Common myeloid progenitor, CD34-positive (primary cell): Measurements from ENCODE around the gene NDC80.

ENCODE experiments used
- CTCF ChIA-PET: fragments of 350-600 bp; sonication (Branson Sonifier 250); formaldehyde crosslinking; loops from one replicate; lab custom pipeline; 2021; ENCODE audit warnings: antibody characterized with exemption; lab: Charles Lee
- POLR2A ChIA-PET: fragments of 350-600 bp; sonication (Branson Sonifier 250); formaldehyde crosslinking; loops from one replicate; lab custom pipeline; 2021; ENCODE audit warnings: antibody characterized with exemption; lab: Charles Lee
- DNase-seq, 3 donors: peaks; one replicate each; pipeline versions ENCODE4 v3.0.0 to v3.0.0-alpha.2; 2013
- H3K27ac ChIP-seq, 2 experiments: 1 replicate in 1 of 2; 2 replicates in 1 of 2; pipeline ENCODE4 v1.7.0; 2013; ENCODE audit warnings: inconsistent platforms in 2 of 2, low read length in 2 of 2, mild to moderate bottlenecking in 2 of 2, low read depth in 1 of 2, moderate library complexity in 1 of 2; ENCODE audit not compliant: severe bottlenecking in 2 of 2, insufficient read depth in 1 of 2, poor library complexity in 1 of 2
- H3K27me3 ChIP-seq, 5 experiments: replicated peaks in 2 of 5; 1 replicate in 3 of 5; 2 replicates in 2 of 5; pipeline versions ENCODE4 v1.6.1 to v1.7.0; 2013; ENCODE audit warnings: low read length in 4 of 5, mild to moderate bottlenecking in 2 of 5, moderate library complexity in 2 of 5, inconsistent platforms in 1 of 5; ENCODE audit not compliant: insufficient read depth in 5 of 5, control insufficient read depth in 4 of 5
- H3K36me3 ChIP-seq, 4 experiments: 1 replicate in 2 of 4; 2 replicates in 2 of 4; pipeline versions ENCODE4 v1.6.1 to v1.7.0; 2013; ENCODE audit warnings: low read length in 3 of 4, control low read depth in 1 of 4, mild to moderate bottlenecking in 1 of 4; ENCODE audit not compliant: control insufficient read depth in 4 of 4, insufficient read depth in 4 of 4
- H3K4me1 ChIP-seq, 4 experiments: 1 replicate in 3 of 4; 2 replicates in 1 of 4; pipeline versions ENCODE4 v1.6.1 to v1.7.1; 2013; ENCODE audit warnings: low read length in 3 of 4, mild to moderate bottlenecking in 3 of 4, control low read depth in 1 of 4, inconsistent platforms in 1 of 4, moderate library complexity in 1 of 4; ENCODE audit not compliant: control insufficient read depth in 4 of 4, insufficient read depth in 4 of 4; ENCODE audit errors: control extremely low read depth in 1 of 4
- H3K4me3 ChIP-seq, 7 experiments: 1 replicate in 4 of 7; 2 replicates in 3 of 7; pipeline versions ENCODE4 v1.5.1 to v1.7.0; 2013; ENCODE audit warnings: mild to moderate bottlenecking in 7 of 7, low read length in 6 of 7, moderate library complexity in 6 of 7, inconsistent platforms in 2 of 7, low read depth in 2 of 7, control low read depth in 1 of 7; ENCODE audit not compliant: insufficient read depth in 4 of 7, control insufficient read depth in 1 of 7; ENCODE audit errors: extremely low read depth in 1 of 7
- H3K9me3 ChIP-seq, 5 experiments: 1 replicate in 4 of 5; 2 replicates in 1 of 5; pipeline versions ENCODE4 v1.6.1 to v1.7.1; 2013; ENCODE audit warnings: low read length in 4 of 5, mild to moderate bottlenecking in 2 of 5, inconsistent platforms in 1 of 5, low read depth in 1 of 5, moderate library complexity in 1 of 5; ENCODE audit not compliant: control insufficient read depth in 4 of 5, insufficient read depth in 2 of 5; ENCODE audit errors: control extremely low read depth in 1 of 5
- WGBS: methylation state at CpG from one replicate; pipeline ENCODE4 v1.1.5; 2013; ENCODE audit not compliant: insufficient coverage; 5-methylcytosine and 5-hydroxymethylcytosine counted together

NDC80 gene

GRCh38 chr18:2612996-2613395, 41.6 kb downstream of the NDC80 start:
- H3K27me3 ChIP-seq: no peaks in the 10 kb centered on the region
- POLR2A ChIA-PET: interaction anchor here (0.6 kb wide), 1 partner anchor 61 kb away, joined by 3 read pairs; no protein-coding TSS in a partner anchor
- H3K36me3 ChIP-seq: peaks cover 7 to 50% (median 10%) of the 10 kb centered on the region in 4 experiments
- no peaks in the 10 kb centered on the region for H3K9me3 ChIP-seq
- peaks cover 0 to 6% (median 1%) of the 10 kb centered on the region in 4 experiments for H3K4me1 ChIP-seq
- no peak for DNase-seq
- no CpG with 5 or more reads among the region's 1 CpG for WGBS
- H3K27ac ChIP-seq: no peak overlapping the region
- no peak overlapping the region for H3K4me3 ChIP-seq
- CTCF ChIA-PET: no interaction called here

- no peak for DNase-seq
- WGBS: 70% methylated on average over 2 of the region's 4 CpGs
- Histone ChIP-seq H3K4me1 (no peaks in the 10 kb centered on the region), H3K9me3 (no peaks in the 10 kb centered on the region), H3K4me3 (no peak overlapping the region), H3K27ac (no peak overlapping the region), H3K27me3 (no peaks in the 10 kb centered on the region), H3K36me3 (peaks cover 5 to 26% (median 7%) of the 10 kb centered on the region in 4 experiments)
- POLR2A ChIA-PET: no interaction called here
- CTCF ChIA-PET: interaction anchor here (1.8 kb wide), 1 partner anchor 9 kb away, joined by 5 read pairs; no protein-coding TSS in a partner anchor
Measured at GRCh38 chr18:2617401-2617998, 46.1 kb downstream of the NDC80 start.

- WGBS: no CpG with 5 or more reads among the region's 4 CpGs
- no peak for DNase-seq
- Histone ChIP-seq H3K4me1 (no peaks in the 10 kb centered on the region), H3K9me3 (no peaks in the 10 kb centered on the region), H3K36me3 (peaks cover 5 to 22% (median 7%) of the 10 kb centered on the region in 4 experiments), H3K27ac (no peak overlapping the region), H3K27me3 (no peaks in the 10 kb centered on the region), H3K4me3 (no peak overlapping the region)
- POLR2A ChIA-PET: no interaction called here
- CTCF ChIA-PET: interaction anchor here (1.8 kb wide), 1 partner anchor 9 kb away, joined by 5 read pairs; no protein-coding TSS in a partner anchor
Measured at GRCh38 chr18:2618009-2618408, 46.7 kb downstream of the NDC80 start.

- no peak overlapping the region for H3K4me3 ChIP-seq
- no peak overlapping the region for H3K27ac ChIP-seq
- H3K36me3 ChIP-seq: no peaks in the 10 kb centered on the region
- H3K9me3 ChIP-seq: no peaks in the 10 kb centered on the region
- CTCF ChIA-PET: interaction anchor here (1.1 kb wide), 1 partner anchor 18 kb away, joined by 4 read pairs; no protein-coding TSS in a partner anchor
- 93% methylated on average over 5 of the region's 5 CpGs for WGBS
- no peaks in the 10 kb centered on the region for H3K4me1 ChIP-seq
- no peak for DNase-seq
- no peaks in the 10 kb centered on the region for H3K27me3 ChIP-seq
- POLR2A ChIA-PET: no interaction called here
Measured at GRCh38 chr18:2625217-2625616, 53.9 kb downstream of the NDC80 start.

- H3K4me1 ChIP-seq: no peaks in the 10 kb centered on the region
- POLR2A ChIA-PET: no interaction called here
- DNase-seq: peak in 2 of 3 donors; percentile 11 to 27
- H3K36me3 ChIP-seq: no peaks in the 10 kb centered on the region
- CTCF ChIA-PET: interaction anchor here (1.5 kb wide), 1 partner anchor 22 kb away, joined by 4 read pairs; no protein-coding TSS in a partner anchor
- no CpG with 5 or more reads among the region's 1 CpG for WGBS
- H3K27me3 ChIP-seq: no peaks in the 10 kb centered on the region
- H3K9me3 ChIP-seq: peaks cover 0 to 3% (median 2%) of the 10 kb centered on the region in 5 experiments
- no peak overlapping the region for H3K27ac ChIP-seq
- H3K4me3 ChIP-seq: no peak overlapping the region
Measured at GRCh38 chr18:2627821-2628276, 56.5 kb downstream of the NDC80 start.

- WGBS: 100% methylated on average over 1 of the region's 2 CpGs
- ChIA-PET POLR2A (no interaction called here), CTCF (no interaction called here)
Measured at GRCh38 chr18:2629003-2629402, 57.6 kb downstream of the NDC80 start.

GRCh38 chr18:2635586-2635985, 64.2 kb downstream of the NDC80 start:
- no CpG with 5 or more reads among the region's 1 CpG for WGBS
- Histone ChIP-seq H3K4me3 (no peak overlapping the region), H3K36me3 (no peaks in the 10 kb centered on the region), H3K27me3 (no peaks in the 10 kb centered on the region), H3K4me1 (peaks cover 19 to 23% (median 21%) of the 10 kb centered on the region in 4 experiments), H3K9me3 (peaks cover 0 to 9% (median 2%) of the 10 kb centered on the region in 5 experiments), H3K27ac (no peak overlapping the region)
- CTCF ChIA-PET: interaction anchor here (0.8 to 2.1 kb wide), 3 partner anchors 15 to 30 kb away, joined by 3 to 9 read pairs (median 8); no protein-coding TSS in a partner anchor
- POLR2A ChIA-PET: interaction anchor here (1.1 kb wide), 1 partner anchor 20 kb away, joined by 3 read pairs; the partner anchor contains the start of gene SMCHD1
- DNase-seq: peak in 2 of 3 donors; percentile 40 to 71

More at GRCh38 chr18:2629003-2629402, 57.6 kb downstream of the NDC80 start:
- no peak overlapping the region for H3K27ac ChIP-seq
- no peaks in the 10 kb centered on the region for H3K36me3 ChIP-seq
- H3K9me3 ChIP-seq: peaks cover 0 to 4% (median 2%) of the 10 kb centered on the region in 5 experiments
- no peak overlapping the region for H3K4me3 ChIP-seq
- no peak for DNase-seq
- no peaks in the 10 kb centered on the region for H3K4me1 ChIP-seq
- H3K27me3 ChIP-seq: no peaks in the 10 kb centered on the region
